Calu3 (cell line): Measurements from ENCODE around the gene LBH. TPM values are rescaled to one million over a fixed set of nuclear protein-coding genes. Genes with fewer than 3 reads are reported as not detected.

Experiments
- BruUV-seq: library from RNA; stranded (reverse); fragments of 400-500 nt; replicated peaks from 2 replicates; lab custom pipeline; 2021; lab: Mats Ljungman, UMichigan
- CTCF ChIA-PET: fragments of 300-600 bp; sonication (Branson Sonifier 250); formaldehyde crosslinking; loops from one replicate; lab custom pipeline; 2022; ENCODE audit warnings: antibody characterized with exemption; lab: Charles Lee
- DNase-seq: peaks from one replicate; pipeline ENCODE4 v3.0.0; 2022
- H3K27ac Mint-ChIP-seq: one replicate; pipeline ENCODE4 v1.8.0; 2022; ENCODE audit warnings: mixed read lengths; ENCODE audit not compliant: unreplicated experiment
- H3K27me3 Mint-ChIP-seq: one replicate; pipeline ENCODE4 v1.8.0; 2022; ENCODE audit warnings: mixed read lengths; ENCODE audit not compliant: unreplicated experiment
- H3K36me3 Mint-ChIP-seq: one replicate; pipeline ENCODE4 v1.8.0; 2022; ENCODE audit warnings: mild to moderate bottlenecking, moderate library complexity, mixed read lengths; ENCODE audit not compliant: insufficient read depth, unreplicated experiment
- H3K4me1 Mint-ChIP-seq: one replicate; pipeline ENCODE4 v1.8.0; 2022; ENCODE audit warnings: mild to moderate bottlenecking, low read depth, mixed read lengths; ENCODE audit not compliant: unreplicated experiment
- H3K4me3 Mint-ChIP-seq: one replicate; pipeline ENCODE4 v1.8.0; 2022; ENCODE audit warnings: mild to moderate bottlenecking, low read depth, moderate library complexity, mixed read lengths; ENCODE audit not compliant: unreplicated experiment
- H3K9me3 Mint-ChIP-seq: one replicate; pipeline ENCODE4 v1.8.0; 2022; ENCODE audit warnings: low read depth, mixed read lengths; ENCODE audit not compliant: unreplicated experiment
- CTCF ChIP-seq: fragments of 200-600 bp; IDR thresholded peaks from one replicate; pipeline ENCODE4 v1.8.0; 2022; ENCODE audit warnings: antibody characterized with exemption; ENCODE audit not compliant: unreplicated experiment
- intact Hi-C: fragments of 100-400 bp; cut with micrococcal nuclease; formaldehyde crosslinking; loops from one replicate; pipeline ENCODE4 v1.10.0; 2022; ENCODE audit not compliant: unreplicated experiment
- total RNA-seq: library from RNA; stranded (reverse); gene quantifications from 2 replicates; pipeline ENCODE4 v1.2.3, GENCODE V29; 2022

Gene LBH
- total RNA-seq, 1 experiment from 2014 or later: 3.3 TPM

GRCh38 chr2:30226144-30227032 is 4.9 kb upstream of the LBH start:
- intact Hi-C loops: no loop called here
- Mint-ChIP-seq H3K27ac (no peak overlapping the region), H3K36me3 (peaks cover 7% of the 10 kb centered on the region), H3K4me1 (no peaks in the 10 kb centered on the region), H3K4me3 (no peak overlapping the region), H3K27me3 (peaks cover 79% of the 10 kb centered on the region), H3K9me3 (no peaks in the 10 kb centered on the region)
- CTCF ChIA-PET: interaction anchor here (0.6 kb wide), 1 partner anchor 1024 kb away, joined by 3 read pairs; no protein-coding TSS in a partner anchor
- TF ChIP-seq CTCF: no peak
- no TSS peak for BruUV-seq
- no peak for DNase-seq

GRCh38 chr2:30229596-30229995 is 1.7 kb upstream of the LBH start:
- no peak for TF ChIP-seq CTCF
- intact Hi-C loops: no loop called here
- CTCF ChIA-PET: no interaction called here
- no peak for DNase-seq
- Mint-ChIP-seq H3K36me3 (peaks cover 23% of the 10 kb centered on the region), H3K9me3 (no peaks in the 10 kb centered on the region), H3K4me3 (no peak overlapping the region), H3K27ac (no peak overlapping the region), H3K4me1 (peaks cover 14% of the 10 kb centered on the region), H3K27me3 (peaks cover 74% of the 10 kb centered on the region)
- no TSS peak for BruUV-seq

GRCh38 chr2:30230497-30231211 is 680 bp upstream of the LBH start:
- peaks cover 23% of the 10 kb centered on the region for H3K36me3 Mint-ChIP-seq
- H3K27me3 Mint-ChIP-seq: peaks cover 73% of the 10 kb centered on the region
- peak overlapping the region; percentile 73 for H3K4me3 Mint-ChIP-seq
- no peak for DNase-seq
- intact Hi-C loops: loop anchor here (10.0 kb wide), 1 partner anchor 94 kb away; no protein-coding TSS in a partner anchor
- peaks cover 14% of the 10 kb centered on the region for H3K4me1 Mint-ChIP-seq
- TF ChIP-seq CTCF: no peak
- CTCF ChIA-PET: interaction anchor here (0.7 kb wide), 1 partner anchor 481 kb away, joined by 3 read pairs; no protein-coding TSS in a partner anchor
- H3K9me3 Mint-ChIP-seq: no peaks in the 10 kb centered on the region
- BruUV-seq: no TSS peak
- H3K27ac Mint-ChIP-seq: no peak overlapping the region

- Mint-ChIP-seq H3K27me3 (peaks cover 73% of the 10 kb centered on the region), H3K27ac (no peak overlapping the region), H3K4me1 (peaks cover 14% of the 10 kb centered on the region), H3K4me3 (peak overlapping the region; percentile 73), H3K36me3 (peaks cover 23% of the 10 kb centered on the region), H3K9me3 (no peaks in the 10 kb centered on the region)
- no peak for TF ChIP-seq CTCF
- no TSS peak for BruUV-seq
- intact Hi-C loops: loop anchor here (10.0 kb wide), 1 partner anchor 93 kb away; no protein-coding TSS in a partner anchor
- CTCF ChIA-PET: interaction anchor here (0.6 to 1.0 kb wide), 3 partner anchors 18 to 517 kb away, joined by 3 to 6 read pairs (median 5); no protein-coding TSS in a partner anchor
- DNase-seq: peak; percentile 32
These were observed 864 bp downstream of the LBH start for GRCh38 chr2:30231996-30232800.
